Measurements from ENCODE around the gene LRRC8E.

The LRRC8E gene

GRCh38 chr19:7850000-7850813 is 38.1 kb upstream of the LRRC8E start:
- TF ChIP-seq CTCF (IDR thresholded peaks at IDR 0.05; ENCODE audit: borderline replicate concordance, insufficient read depth, low read depth, low read length): no peak
- no peak overlapping the region for H3K4me3 ChIP-seq (ENCODE audit: low read depth, low read length)

GRCh38 chr19:7850945-7851622 is 37.2 kb upstream of the LRRC8E start:
- H3K4me3 ChIP-seq (ENCODE audit: low read depth, low read length): no peak overlapping the region
- TF ChIP-seq CTCF (IDR thresholded peaks at IDR 0.05; ENCODE audit: borderline replicate concordance, insufficient read depth, low read depth, low read length): no peak

- TF ChIP-seq CTCF (IDR thresholded peaks at IDR 0.05; ENCODE audit: borderline replicate concordance, insufficient read depth, low read depth, low read length): no peak
- no peak overlapping the region for H3K4me3 ChIP-seq (ENCODE audit: low read depth, low read length)
Measured at GRCh38 chr19:7851623-7852500, 36.4 kb upstream of the LRRC8E start.

- TF ChIP-seq CTCF (IDR thresholded peaks at IDR 0.05; ENCODE audit: borderline replicate concordance, insufficient read depth, low read depth, low read length): peak; percentile 91
- no peak overlapping the region for H3K4me3 ChIP-seq (ENCODE audit: low read depth, low read length)
Measured at GRCh38 chr19:7852851-7853769, 35.2 kb upstream of the LRRC8E start.

GRCh38 chr19:7853770-7854128 is 34.6 kb upstream of the LRRC8E start:
- no peak for TF ChIP-seq CTCF (IDR thresholded peaks at IDR 0.05; ENCODE audit: borderline replicate concordance, insufficient read depth, low read depth, low read length)
- no peak overlapping the region for H3K4me3 ChIP-seq (ENCODE audit: low read depth, low read length)

- H3K4me3 ChIP-seq (ENCODE audit: low read depth, low read length): no peak overlapping the region
- TF ChIP-seq CTCF (IDR thresholded peaks at IDR 0.05; ENCODE audit: borderline replicate concordance, insufficient read depth, low read depth, low read length): no peak
Measured at GRCh38 chr19:7855426-7856108, 32.7 kb upstream of the LRRC8E start.
